ENCODE data around the gene PAPSS1. TPM values are rescaled to one million over a fixed set of nuclear protein-coding genes. Genes with fewer than 3 reads are reported as not detected.

The PAPSS1 gene
- total RNA-seq, 1 experiment from 2014 or later = 83.6 TPM

DNA sequence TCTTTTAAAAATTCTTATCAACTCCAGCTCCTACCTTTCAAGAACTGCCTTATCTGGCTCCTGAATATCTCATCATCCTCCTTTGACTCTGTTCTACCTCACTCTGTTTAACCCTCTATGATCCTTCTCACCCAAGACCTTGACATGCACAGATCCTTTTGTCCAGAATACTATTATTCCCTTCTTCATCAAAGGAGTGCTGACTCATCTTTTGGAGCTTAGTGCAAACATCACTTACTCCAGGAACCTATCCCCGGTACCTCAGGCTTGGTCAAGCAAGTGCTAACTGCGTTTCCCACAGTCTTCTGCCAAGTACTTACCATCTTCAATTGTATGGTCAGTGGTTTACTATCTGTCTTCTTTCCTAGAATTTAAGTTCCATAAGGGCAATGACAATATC is 96.0 kb downstream of the PAPSS1 start:
- no peak overlapping the region for H3K4me2 ChIP-seq (ENCODE audit: insufficient read depth, insufficient read length, low read length)
- no peak overlapping the region for H4K5ac ChIP-seq (ENCODE audit: insufficient read length, low read depth, low read length)
- no peaks in the 10 kb centered on the region for H4K20me1 ChIP-seq (ENCODE audit: control insufficient read depth, insufficient read depth, insufficient read length)
- H3K27me3 ChIP-seq (ENCODE audit: insufficient read depth, low read length) = no peaks in the 10 kb centered on the region
- no peaks in the 10 kb centered on the region for H3K4me1 ChIP-seq (ENCODE audit: insufficient read depth, low read length)
- H3K9me3 ChIP-seq (ENCODE audit: control insufficient read depth, low read depth, low read length) = no peaks in the 10 kb centered on the region
- H3K27ac ChIP-seq (ENCODE audit: insufficient read length, low read depth, low read length) = no peak overlapping the region
- no peak overlapping the region for H3K14ac ChIP-seq (ENCODE audit: insufficient read depth, low read length)
- Mint-ChIP-seq H3K4me3 (no peak overlapping the region), H3K27me3 (ENCODE audit: low read depth) (no peaks in the 10 kb centered on the region), H3K27ac (no peak overlapping the region), H3K36me3 (ENCODE audit: insufficient read depth in 1 of 3, low read depth in 3 of 3) (peaks cover 15 to 29% (median 16%) of the 10 kb centered on the region in 3 experiments; a peak in 6 of 7 replicates), H3K4me1 (no peaks in the 10 kb centered on the region), H3K9me3 (peaks cover 3 to 10% of the 10 kb centered on the region in 2 experiments; a peak in 4 of 5 replicates)
- no peaks in the 10 kb centered on the region for H3K79me2 ChIP-seq (ENCODE audit: insufficient read depth, low read length)
- no peak overlapping the region for H3K9ac ChIP-seq (ENCODE audit: extremely low read depth, insufficient read length, low read length)
- no peak overlapping the region for H4K8ac ChIP-seq (replicated peaks; ENCODE audit: insufficient read length, low read depth, low read length)
- no peaks in the 10 kb centered on the region for H3K79me1 ChIP-seq (ENCODE audit: insufficient read depth, low read depth, low read length, poor library complexity, severe bottlenecking)
- H3K18ac ChIP-seq (ENCODE audit: insufficient read length, low read depth, low read length) = no peak overlapping the region
- no peak for DNase-seq
- no peak overlapping the region for H3K4ac ChIP-seq (ENCODE audit: low read depth, low read length)
- no peak overlapping the region for H2BK15ac ChIP-seq (ENCODE audit: low read depth, low read length)
- no peak overlapping the region for H2BK20ac ChIP-seq (ENCODE audit: low read depth, low read length, poor library complexity, severe bottlenecking)
- no peak overlapping the region for H2BK5ac ChIP-seq (ENCODE audit: insufficient read length, low read length)
- no CpG with 5 or more reads among the region's 2 CpGs for WGBS (ENCODE audit: extremely low coverage, insufficient read length, low lambda C conversion rate)
- no peak overlapping the region for H3T11ph ChIP-seq (ENCODE audit: low read length)
- H3K56ac ChIP-seq (ENCODE audit: insufficient read length, low read depth, low read length) = no peak overlapping the region
- TF ChIP-seq, protein P1, sequence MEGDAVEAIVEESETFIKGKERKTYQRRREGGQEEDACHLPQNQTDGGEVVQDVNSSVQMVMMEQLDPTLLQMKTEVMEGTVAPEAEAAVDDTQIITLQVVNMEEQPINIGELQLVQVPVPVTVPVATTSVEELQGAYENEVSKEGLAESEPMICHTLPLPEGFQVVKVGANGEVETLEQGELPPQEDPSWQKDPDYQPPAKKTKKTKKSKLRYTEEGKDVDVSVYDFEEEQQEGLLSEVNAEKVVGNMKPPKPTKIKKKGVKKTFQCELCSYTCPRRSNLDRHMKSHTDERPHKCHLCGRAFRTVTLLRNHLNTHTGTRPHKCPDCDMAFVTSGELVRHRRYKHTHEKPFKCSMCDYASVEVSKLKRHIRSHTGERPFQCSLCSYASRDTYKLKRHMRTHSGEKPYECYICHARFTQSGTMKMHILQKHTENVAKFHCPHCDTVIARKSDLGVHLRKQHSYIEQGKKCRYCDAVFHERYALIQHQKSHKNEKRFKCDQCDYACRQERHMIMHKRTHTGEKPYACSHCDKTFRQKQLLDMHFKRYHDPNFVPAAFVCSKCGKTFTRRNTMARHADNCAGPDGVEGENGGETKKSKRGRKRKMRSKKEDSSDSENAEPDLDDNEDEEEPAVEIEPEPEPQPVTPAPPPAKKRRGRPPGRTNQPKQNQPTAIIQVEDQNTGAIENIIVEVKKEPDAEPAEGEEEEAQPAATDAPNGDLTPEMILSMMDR (conservative IDR thresholded peaks at IDR 0.05) = no peak
- no peak overlapping the region for H3K23ac ChIP-seq (ENCODE audit: insufficient read length, low read depth, low read length)
- H2BK12ac ChIP-seq (ENCODE audit: insufficient read length, low read depth, low read length) = no peak overlapping the region
- no peak overlapping the region for H2AFZ ChIP-seq (ENCODE audit: low read length)
- H2AK5ac ChIP-seq (ENCODE audit: insufficient read length, low read length) = no peak overlapping the region
- no peak overlapping the region for H2BK120ac ChIP-seq (ENCODE audit: low read depth, low read length, poor library complexity, severe bottlenecking)
- H3K23me2 ChIP-seq (ENCODE audit: insufficient read length, low read depth, low read length, poor library complexity, severe bottlenecking) = no peaks in the 10 kb centered on the region
- H4K91ac ChIP-seq (ENCODE audit: insufficient read length, low read depth, low read length) = no peak overlapping the region

Measured in H9 (cell line).